GM12874 (cell line): ENCODE measurements around the gene RAC3.

Experiments used
- CTCF ChIP-seq: IDR thresholded peaks from 2 replicates; pipeline ENCODE4 v1.5.1; 2011; ENCODE audit warnings: low read depth, mild to moderate bottlenecking, control low read depth, low read length, moderate library complexity; ENCODE audit not compliant: insufficient read depth

RAC3 gene

GRCh38 chr17:82012261-82012639, 19.2 kb upstream of the RAC3 start:
- TF ChIP-seq CTCF: no peak

- TF ChIP-seq CTCF: no peak
Observed at GRCh38 chr17:82012640-82013295, 18.7 kb upstream of the RAC3 start.

GRCh38 chr17:82013341-82013740, 18.1 kb upstream of the RAC3 start:
- TF ChIP-seq CTCF: no peak

GRCh38 chr17:82013772-82014321, 17.6 kb upstream of the RAC3 start:
- TF ChIP-seq CTCF: no peak

GRCh38 chr17:82014432-82014831, 17.0 kb upstream of the RAC3 start:
- no peak for TF ChIP-seq CTCF

- TF ChIP-seq CTCF: no peak
Observed at GRCh38 chr17:82014971-82015310, 16.5 kb upstream of the RAC3 start.

- TF ChIP-seq CTCF: no peak
Observed at GRCh38 chr17:82015311-82015971, 16.0 kb upstream of the RAC3 start.
